HCT116 (cell line): ENCODE measurements around the gene NDUFA3.

ENCODE experiments used
- ATF3 ChIP-seq: IDR thresholded peaks from 2 replicates; pipeline ENCODE4 v1.6.1; 2012
- CBX3 ChIP-seq: IDR thresholded peaks from 2 replicates; pipeline ENCODE4 v1.6.1; 2012; ENCODE audit warnings: low read depth
- CEBPB ChIP-seq: IDR thresholded peaks from 2 replicates; pipeline ENCODE4 v1.6.1; 2012; ENCODE audit warnings: low read depth
- CTCF ChIP-seq, 3 experiments: fragments of 200-600 bp in 1 of 3; sonication (generic) in 1 of 3; IDR thresholded peaks in 2 of 3; conservative IDR thresholded peaks in 1 of 3; 2 replicates each; pipeline ENCODE4 v1.5.1; 2012 to 2017; ENCODE audit warnings: low read depth in 2 of 3, low read length in 2 of 3, antibody characterized with exemption in 1 of 3, borderline replicate concordance in 1 of 3, control low read depth in 1 of 3, mild to moderate bottlenecking in 1 of 3, mixed read lengths in 1 of 3, mixed run types in 1 of 3, moderate library complexity in 1 of 3; ENCODE audit not compliant: insufficient read depth in 1 of 3
- EZH2 ChIP-seq: fragments of 200-600 bp; sonication (generic); IDR thresholded peaks from 2 replicates; pipeline ENCODE4 v1.6.1; 2017; ENCODE audit warnings: antibody characterized with exemption, mixed run types
- JUND ChIP-seq: IDR thresholded peaks from 2 replicates; pipeline ENCODE4 v1.6.1; 2012
- MAX ChIP-seq: IDR thresholded peaks from 2 replicates; pipeline ENCODE4 v1.6.1; 2012
- POLR2A ChIP-seq: IDR thresholded peaks from 2 replicates; pipeline ENCODE4 v1.7.0; 2011; ENCODE audit warnings: borderline replicate concordance; ENCODE audit not compliant: insufficient read depth, insufficient read length; ENCODE audit errors: extremely low read depth
- RAD21 ChIP-seq: IDR thresholded peaks from 2 replicates; pipeline ENCODE4 v1.6.1; 2012; ENCODE audit warnings: low read depth, mild to moderate bottlenecking
- REST ChIP-seq: IDR thresholded peaks from 2 replicates; pipeline ENCODE4 v1.6.1; 2012; ENCODE audit warnings: low read depth
- SP1 ChIP-seq: IDR thresholded peaks from 2 replicates; pipeline ENCODE4 v1.6.1; 2012; ENCODE audit warnings: low read depth
- TCF7L2 ChIP-seq: IDR thresholded peaks from 2 replicates; pipeline ENCODE4 v1.7.0; 2011; ENCODE audit warnings: borderline replicate concordance, inconsistent platforms; ENCODE audit not compliant: insufficient read depth, insufficient read length; ENCODE audit errors: extremely low read depth
- YY1 ChIP-seq: IDR thresholded peaks from 2 replicates; pipeline ENCODE4 v1.6.1; 2011; ENCODE audit warnings: low read length, low read depth, moderate library complexity, mild to moderate bottlenecking; ENCODE audit not compliant: insufficient replicate concordance; ENCODE audit errors: extremely low read depth
- ZFX ChIP-seq: fragments of 450-650 bp; IDR thresholded peaks from 2 replicates; pipeline ENCODE4 v1.6.1; 2017

- TF ChIP-seq CTCF (IDR thresholded peaks at IDR 0.05 in 2 of 3, conservative IDR thresholded peaks at IDR 0.05 in 1 of 3; ENCODE audit: borderline replicate concordance in 1 of 3, insufficient read depth in 1 of 3, low read depth in 2 of 3, low read length in 2 of 3) = no peak
- no peak for TF ChIP-seq ZFX
- TF ChIP-seq CEBPB = no peak
- no peak for TF ChIP-seq POLR2A
- no peak for TF ChIP-seq JUND
- TF ChIP-seq YY1 = no peak
- no peak for TF ChIP-seq TCF7L2
- no peak for TF ChIP-seq EZH2
- no peak for TF ChIP-seq ATF3
- TF ChIP-seq REST = no peak
- no peak for TF ChIP-seq SP1
- no peak for TF ChIP-seq MAX
- TF ChIP-seq RAD21 = no peak
- no peak for TF ChIP-seq CBX3
Measured at GRCh38 chr19:54156953-54157352, 54.3 kb downstream of the NDUFA3 start.
